Progenitor cell of endocrine pancreas (in vitro differentiated cells): ENCODE results near the gene PLXND1. TPM values are rescaled to one million over a fixed set of nuclear protein-coding genes. Genes with fewer than 3 reads are reported as not detected.
"Not testable (repeated sequence)": the region's sequence is repeated elsewhere in the genome, so short reads cannot be mapped to it uniquely, and the experiment has no call there.

Experiments
- DNase-seq: peaks from one replicate; pipeline ENCODE4 v3.0.0; 2021; ENCODE audit warnings: low spot score; ENCODE audit not compliant: unreplicated experiment
- H3K27ac Mint-ChIP-seq: 2 replicates; pipeline ENCODE4 v1.8.0; 2021; ENCODE audit warnings: mild to moderate bottlenecking, moderate library complexity, mixed read lengths
- H3K27me3 Mint-ChIP-seq: 2 replicates; pipeline ENCODE4 v1.8.0; 2021; ENCODE audit warnings: mixed read lengths
- H3K36me3 Mint-ChIP-seq: 2 replicates; pipeline ENCODE4 v1.8.0; 2022; ENCODE audit warnings: mixed read lengths; ENCODE audit not compliant: insufficient read depth
- H3K4me1 Mint-ChIP-seq: 2 replicates; pipeline ENCODE4 v1.8.0; 2021; ENCODE audit warnings: low read depth, mixed read lengths
- H3K4me3 Mint-ChIP-seq: 2 replicates; pipeline ENCODE4 v1.8.0; 2021; ENCODE audit warnings: low read depth, mild to moderate bottlenecking, moderate library complexity, mixed read lengths
- H3K9me3 Mint-ChIP-seq: 2 replicates; pipeline ENCODE4 v1.8.0; 2021; ENCODE audit warnings: low read depth, mixed read lengths
- CTCF ChIP-seq: fragments of 200-600 bp; sonication (generic); IDR thresholded peaks from one replicate; pipeline ENCODE4 v1.5.0; 2021; ENCODE audit warnings: antibody characterized with exemption, mild to moderate bottlenecking; ENCODE audit not compliant: unreplicated experiment
- total RNA-seq: library from RNA; stranded (reverse); gene quantifications from 2 replicates; pipeline ENCODE4 v1.2.1, GENCODE V29; 2021

The PLXND1 gene
- total RNA-seq, 1 donor from 2014 or later, result 18.0 TPM

DNA sequence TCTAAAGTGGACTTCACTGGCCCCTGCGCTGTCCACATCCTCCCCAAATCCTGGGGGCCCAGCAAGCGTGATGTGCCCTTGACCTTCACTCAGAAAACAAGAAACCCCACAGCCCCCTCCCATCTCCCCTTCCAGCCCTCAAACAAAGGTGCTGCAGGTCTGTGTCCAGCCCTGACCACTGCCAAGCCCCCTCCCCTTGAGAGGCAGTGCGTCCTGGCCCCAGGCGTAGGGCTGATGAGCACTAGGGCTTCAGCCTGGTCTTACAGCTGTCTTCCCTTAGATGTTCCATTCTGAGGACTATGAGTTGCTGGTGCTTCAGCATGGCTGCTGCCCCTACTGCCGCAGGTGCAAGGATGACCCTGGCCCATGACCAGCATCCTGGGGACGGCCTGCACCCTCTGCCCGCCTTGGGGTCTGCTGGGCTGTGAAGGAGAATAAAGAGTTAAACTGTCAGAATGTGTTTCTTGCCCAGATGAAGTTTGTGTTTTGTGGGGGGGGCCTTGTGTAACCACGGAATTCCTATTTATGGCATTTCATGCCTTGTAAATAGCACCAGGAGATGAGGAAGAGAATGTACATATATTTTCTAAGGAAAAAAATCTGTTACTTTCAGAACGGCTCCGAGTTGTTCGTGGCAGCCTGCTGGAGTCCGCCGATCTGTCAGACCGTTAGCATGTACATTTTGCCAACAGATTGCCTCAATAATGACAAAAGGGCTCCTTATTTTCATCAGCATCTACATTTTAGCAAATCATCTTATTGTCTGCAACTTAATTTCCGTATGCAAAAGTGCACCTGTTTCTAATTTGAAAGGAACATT lies 86.4 kb downstream of the PLXND1 start:
- no peak for DNase-seq

DNA sequence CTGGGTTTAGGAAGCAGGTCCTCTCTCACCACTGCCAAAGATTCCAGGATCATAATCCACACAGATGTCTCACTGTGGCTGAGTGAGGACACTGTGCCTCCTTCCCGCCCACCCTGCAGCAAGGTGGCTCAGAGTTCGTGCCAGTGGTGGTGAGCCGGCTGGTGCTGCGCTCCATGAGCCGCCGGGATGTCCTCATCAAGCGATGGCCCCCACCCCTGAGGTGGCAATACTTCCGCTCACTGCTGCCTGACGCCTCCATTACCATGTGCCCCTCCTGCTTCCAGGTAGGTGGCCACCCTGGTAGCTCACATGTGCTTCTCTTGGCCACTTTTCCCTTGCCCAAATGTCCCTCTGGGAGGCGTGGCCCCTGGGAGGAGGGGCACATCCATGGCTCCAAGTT lies 87.0 kb downstream of the PLXND1 start:
- peaks cover 1% of the 10 kb centered on the region for H3K36me3 Mint-ChIP-seq
- no peak overlapping the region for H3K4me3 Mint-ChIP-seq
- H3K27me3 Mint-ChIP-seq, result no peaks in the 10 kb centered on the region
- H3K27ac Mint-ChIP-seq, result no peak overlapping the region
- DNase-seq, result no peak
- H3K4me1 Mint-ChIP-seq, result no peaks in the 10 kb centered on the region
- H3K9me3 Mint-ChIP-seq, result no peaks in the 10 kb centered on the region
- no peak for TF ChIP-seq CTCF

More for the DNA sequence above, 86.4 kb downstream of the PLXND1 start:
- Mint-ChIP-seq H3K4me3 (no peak overlapping the region), H3K27me3 (no peaks in the 10 kb centered on the region), H3K9me3 (no peaks in the 10 kb centered on the region), H3K27ac (no peak overlapping the region), H3K4me1 (no peaks in the 10 kb centered on the region), H3K36me3 (peaks cover 1% of the 10 kb centered on the region)
- TF ChIP-seq CTCF, result no peak

DNA sequence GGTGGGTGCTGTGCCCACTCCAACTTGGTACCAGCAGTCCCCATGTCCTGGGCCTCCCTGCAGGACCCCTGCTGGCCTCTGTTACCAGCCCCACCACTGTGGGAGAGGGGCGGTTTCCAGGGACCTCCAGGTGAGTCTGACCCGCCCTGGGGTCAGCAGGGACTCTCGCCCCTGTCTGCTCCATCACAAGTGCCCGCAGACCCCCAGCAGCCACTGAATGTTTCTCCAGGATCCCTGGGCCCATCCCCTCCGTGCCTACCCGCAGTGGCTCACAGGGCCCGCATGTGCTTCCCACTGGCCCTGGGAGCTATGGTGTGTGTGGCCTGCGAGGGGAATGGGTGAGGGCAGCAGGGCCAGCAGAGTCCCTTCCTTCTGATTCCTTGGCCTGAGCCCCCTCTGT lies 87.9 kb downstream of the PLXND1 start:
- no peaks in the 10 kb centered on the region for H3K27me3 Mint-ChIP-seq
- H3K4me1 Mint-ChIP-seq, result no peaks in the 10 kb centered on the region
- no peak for TF ChIP-seq CTCF
- no peak overlapping the region for H3K4me3 Mint-ChIP-seq
- H3K36me3 Mint-ChIP-seq, result peaks cover 1% of the 10 kb centered on the region
- H3K27ac Mint-ChIP-seq, result no peak overlapping the region
- no peaks in the 10 kb centered on the region for H3K9me3 Mint-ChIP-seq
- DNase-seq, result no peak

DNA sequence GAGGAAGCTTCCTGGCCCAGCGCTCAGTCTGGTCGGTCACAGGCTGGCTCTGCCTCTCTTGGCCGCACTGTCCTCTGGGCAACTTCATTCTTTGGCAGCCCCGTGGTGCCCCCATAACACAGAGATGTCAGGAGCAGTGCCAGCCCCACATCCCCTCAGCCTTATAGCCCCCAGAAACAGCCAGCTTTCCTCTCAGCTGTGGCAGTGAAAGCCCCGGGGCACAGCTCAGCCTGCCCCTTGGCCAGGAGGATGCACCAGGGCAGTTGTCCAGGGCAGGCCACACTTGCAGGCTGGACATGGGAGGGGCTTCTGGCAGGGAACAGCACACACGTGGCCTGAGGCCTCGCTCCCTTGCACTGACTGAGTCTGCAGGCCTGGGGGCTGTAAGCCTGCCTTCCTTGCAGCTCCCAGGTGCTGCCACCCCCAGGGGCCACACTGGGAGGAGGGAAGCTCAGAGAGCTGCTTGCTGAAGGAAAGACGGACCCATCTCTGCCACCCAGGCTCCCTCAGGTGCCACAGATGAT lies 88.4 kb downstream of the PLXND1 start:
- no peaks in the 10 kb centered on the region for H3K27me3 Mint-ChIP-seq

DNA sequence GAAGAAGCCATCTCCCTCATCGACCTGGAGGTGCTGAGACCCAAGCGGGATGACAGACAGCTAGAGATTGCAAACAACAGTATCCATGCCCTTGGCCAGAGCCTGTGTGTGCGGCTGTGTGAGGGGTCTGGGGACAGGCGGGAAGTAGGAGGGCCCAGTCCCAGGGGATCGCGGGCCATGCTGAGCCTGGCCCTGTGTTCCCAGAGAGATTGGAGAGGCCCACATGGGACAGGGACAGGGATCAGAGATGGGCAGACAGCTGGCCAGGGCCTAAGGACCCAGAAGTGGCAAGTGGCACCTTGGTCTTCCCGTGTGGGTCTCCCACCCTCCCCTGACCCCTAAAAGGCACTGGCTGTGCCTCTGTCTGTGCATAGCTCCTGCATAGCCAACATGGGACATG lies 89.0 kb downstream of the PLXND1 start:
- Mint-ChIP-seq H3K27me3 (no peaks in the 10 kb centered on the region), H3K9me3 (no peaks in the 10 kb centered on the region), H3K27ac (peak overlapping the region; percentile 77), H3K4me3 (no peak overlapping the region), H3K36me3 (peaks cover 4% of the 10 kb centered on the region), H3K4me1 (no peaks in the 10 kb centered on the region)
- TF ChIP-seq CTCF, result no peak
- DNase-seq, result no peak

More for the DNA sequence above, 88.4 kb downstream of the PLXND1 start:
- Mint-ChIP-seq H3K36me3 (peaks cover 1% of the 10 kb centered on the region), H3K4me3 (no peak overlapping the region), H3K27ac (no peak overlapping the region), H3K9me3 (no peaks in the 10 kb centered on the region), H3K4me1 (no peaks in the 10 kb centered on the region)
- DNase-seq, result no peak
- no peak for TF ChIP-seq CTCF

- not testable (repeated sequence) for DNase-seq, H3K4me3 Mint-ChIP-seq, H3K36me3 Mint-ChIP-seq, H3K27me3 Mint-ChIP-seq, H3K4me1 Mint-ChIP-seq, H3K9me3 Mint-ChIP-seq
- peak overlapping the region; percentile 76 for H3K27ac Mint-ChIP-seq
These were observed 90.5 kb downstream of the PLXND1 start for GRCh38 chr3:129515821-129516432.

DNA sequence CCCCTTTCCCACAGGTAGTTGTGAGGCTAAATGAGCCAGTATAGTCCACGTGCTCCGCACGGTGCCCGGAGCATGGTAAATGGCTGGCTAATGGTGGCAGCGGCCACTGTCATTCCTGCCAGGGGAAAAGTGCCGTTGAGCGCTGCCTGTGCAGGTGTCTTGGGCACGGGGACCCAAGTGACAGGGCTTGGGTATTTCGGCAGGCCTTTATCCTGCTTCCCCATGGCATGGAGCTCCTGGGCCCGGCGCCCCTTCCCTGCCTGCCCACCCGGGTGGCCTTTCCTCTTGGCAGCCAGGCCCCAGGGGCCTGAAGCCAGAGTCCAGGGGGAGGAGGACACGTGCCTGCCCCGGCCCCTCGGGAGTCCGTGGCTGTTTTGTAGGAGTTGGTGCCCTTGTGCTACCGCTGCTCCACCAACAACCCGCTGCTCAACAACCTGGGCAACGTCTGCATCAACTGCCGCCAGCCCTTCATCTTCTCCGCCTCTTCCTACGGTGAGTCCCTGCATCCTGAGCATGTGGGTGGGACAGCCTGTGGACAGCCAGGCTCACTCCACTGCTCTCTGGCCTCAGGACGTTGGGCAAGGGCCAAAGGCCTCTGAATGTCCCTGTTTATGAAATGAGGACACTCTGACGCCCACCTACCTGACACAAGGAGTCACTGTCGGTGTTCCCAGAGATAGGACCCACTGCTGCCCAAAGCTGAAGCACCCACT lies 91.2 kb downstream of the PLXND1 start:
- not testable (repeated sequence) for H3K9me3 Mint-ChIP-seq, H3K4me3 Mint-ChIP-seq, H3K27me3 Mint-ChIP-seq, DNase-seq, H3K27ac Mint-ChIP-seq, H3K4me1 Mint-ChIP-seq
- peaks cover 12% of the 10 kb centered on the region for H3K36me3 Mint-ChIP-seq
